NCI-H446 (cell line): ENCODE measurements around the gene BLOC1S6.
A peak's percentile ranks its signal among the peaks of the same experiment; 100 is the strongest.

Experiments used
- DNase-seq, 2 experiments: peaks; one replicate each; lab custom pipeline; 2025; lab: John Stamatoyannopoulos, UW

Gene BLOC1S6

DNA sequence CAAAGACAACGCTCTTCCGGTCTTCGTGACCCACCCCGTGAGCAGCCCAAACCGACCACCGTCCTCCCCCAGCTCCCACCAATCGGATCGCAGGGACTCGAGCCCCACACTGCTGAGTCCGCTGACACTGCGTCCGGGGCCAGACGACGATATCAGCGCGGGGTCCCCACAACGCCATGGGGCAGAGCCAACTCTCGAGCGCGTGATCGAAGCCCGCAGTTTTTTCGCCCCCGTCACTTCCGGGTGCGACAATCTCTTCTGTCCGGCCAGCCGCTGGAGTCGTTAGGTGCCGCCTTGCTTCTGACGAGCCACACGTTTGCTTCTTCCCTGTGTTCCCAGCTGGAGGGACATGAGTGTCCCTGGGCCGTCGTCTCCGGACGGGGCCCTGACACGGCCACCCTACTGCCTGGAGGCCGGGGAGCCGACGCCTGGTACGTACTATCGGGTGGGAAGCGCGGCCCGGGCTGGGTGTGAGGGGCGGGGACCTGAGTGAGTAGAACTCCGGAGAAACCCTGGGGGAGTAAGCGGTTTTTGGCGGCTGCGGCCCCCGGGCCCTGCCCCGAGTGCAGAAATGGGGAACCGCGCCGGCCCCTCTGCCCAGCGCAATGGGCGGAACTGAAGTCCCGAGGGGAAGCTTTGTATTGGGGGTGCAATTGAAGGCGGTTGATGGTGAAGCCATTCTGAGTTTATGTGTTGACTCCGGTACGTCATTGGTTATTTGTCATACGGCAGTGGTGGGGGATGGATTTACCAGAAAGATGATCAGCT is at the start of gene BLOC1S6:
BLOC1S6 (plus strand) TSS at position 285 of the 768 bp plus-strand sequence; CDS start at position 350, 65 bp downstream.
- DNase-seq: peak; percentile 86 to 87

GRCh38 chr15:45539680-45540079 is 47.5 kb upstream of the BLOC1S6 start:
- no peak for DNase-seq

GRCh38 chr15:45540531-45540930 is 46.6 kb upstream of the BLOC1S6 start:
- no peak for DNase-seq

- no peak for DNase-seq
Observed at GRCh38 chr15:45543051-45543450, 44.1 kb upstream of the BLOC1S6 start.

- no peak for DNase-seq
Observed at GRCh38 chr15:45544266-45545023, 42.7 kb upstream of the BLOC1S6 start.

- DNase-seq: no peak
Observed at GRCh38 chr15:45546789-45547188, 40.4 kb upstream of the BLOC1S6 start.

DNA sequence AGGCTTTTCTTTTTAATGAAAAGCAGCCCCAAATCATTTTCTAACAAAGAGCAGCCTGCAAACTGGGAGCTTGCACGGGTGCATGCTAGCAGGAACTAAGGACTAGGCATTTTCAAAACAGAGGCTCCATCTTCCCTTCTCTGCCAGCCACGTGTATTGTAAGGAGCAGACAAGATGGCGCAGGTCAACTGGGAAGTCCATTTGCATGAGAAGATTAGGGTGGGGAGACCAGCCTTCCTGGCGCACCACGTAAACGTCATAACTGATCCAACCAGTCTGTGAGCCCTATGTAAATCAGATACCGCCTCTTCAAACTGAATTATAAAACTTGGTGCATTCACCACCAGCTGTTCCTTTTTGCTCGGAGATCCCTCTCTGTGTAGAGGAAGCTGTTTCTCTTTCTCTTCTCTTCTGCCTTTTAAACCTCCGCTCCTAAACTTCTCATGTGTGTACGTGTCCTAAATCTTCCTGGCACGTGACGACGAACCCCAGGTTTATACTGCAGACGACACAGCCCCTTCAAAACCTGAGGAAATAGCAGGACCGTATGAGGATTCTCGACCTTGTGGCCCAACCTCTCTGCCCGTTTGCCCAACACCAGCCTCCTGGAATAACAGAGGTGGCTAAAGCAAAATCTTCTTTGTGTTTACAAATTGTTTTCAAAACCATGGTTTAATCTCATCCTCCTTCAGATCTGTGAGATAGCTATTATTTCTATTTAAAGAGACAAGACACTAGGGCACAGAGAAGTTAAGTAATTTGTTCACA is 38.2 kb upstream of the BLOC1S6 start:
- DNase-seq: no peak

DNA sequence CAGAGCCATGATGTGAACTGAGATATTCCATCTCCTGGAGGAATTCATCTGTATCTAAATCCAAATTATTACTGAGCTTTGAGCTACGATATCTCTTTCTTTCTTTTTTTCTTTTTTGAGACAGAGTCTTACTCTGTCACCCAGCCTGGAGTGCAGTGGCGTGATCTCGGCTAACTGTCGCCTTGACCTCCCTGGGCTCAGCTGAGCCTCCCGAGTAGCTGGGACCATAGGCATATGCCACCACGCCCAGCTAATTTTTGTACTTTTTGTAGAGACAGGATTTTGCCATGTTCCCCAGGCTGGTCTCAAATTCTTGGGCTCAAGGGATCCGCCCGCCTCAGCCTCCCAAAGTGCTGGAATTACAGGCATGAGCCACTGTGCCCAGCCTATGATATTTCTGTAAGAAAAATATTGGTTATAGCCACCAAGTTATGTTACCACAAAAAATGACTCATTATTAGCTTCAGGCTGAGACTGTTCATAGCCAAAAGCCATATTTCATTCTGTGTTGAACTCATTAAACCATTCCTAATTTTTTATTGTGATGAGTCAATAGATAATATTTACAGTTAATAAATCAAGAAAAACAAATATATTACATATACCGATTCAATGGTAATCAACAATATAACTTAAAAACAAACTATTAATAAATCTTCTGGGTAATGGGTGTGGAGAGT is 37.5 kb upstream of the BLOC1S6 start:
- no peak for DNase-seq

DNA sequence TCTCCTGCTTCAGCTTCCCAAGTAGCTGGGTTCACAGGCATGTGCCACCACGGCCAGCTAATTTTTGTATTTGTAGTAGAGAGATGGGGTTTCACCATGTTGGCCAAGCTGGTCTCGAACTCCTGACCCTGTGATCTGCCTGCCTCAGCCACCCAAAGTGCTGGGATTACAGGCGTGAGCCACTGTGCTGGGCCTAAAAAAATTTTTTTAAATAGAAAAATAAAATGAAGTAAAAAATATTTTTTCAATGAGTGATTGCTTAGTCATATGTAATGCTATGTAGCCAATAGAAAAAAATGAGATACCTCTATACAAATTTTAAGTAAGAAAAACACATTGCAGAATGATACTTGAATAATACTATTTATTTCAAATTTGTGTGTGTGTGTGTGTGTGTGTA is 36.7 kb upstream of the BLOC1S6 start:
- DNase-seq: no peak

- no peak for DNase-seq
Observed at GRCh38 chr15:45551676-45552075, 35.5 kb upstream of the BLOC1S6 start.

- no peak for DNase-seq
Observed at GRCh38 chr15:45555934-45556608, 31.1 kb upstream of the BLOC1S6 start.

DNA sequence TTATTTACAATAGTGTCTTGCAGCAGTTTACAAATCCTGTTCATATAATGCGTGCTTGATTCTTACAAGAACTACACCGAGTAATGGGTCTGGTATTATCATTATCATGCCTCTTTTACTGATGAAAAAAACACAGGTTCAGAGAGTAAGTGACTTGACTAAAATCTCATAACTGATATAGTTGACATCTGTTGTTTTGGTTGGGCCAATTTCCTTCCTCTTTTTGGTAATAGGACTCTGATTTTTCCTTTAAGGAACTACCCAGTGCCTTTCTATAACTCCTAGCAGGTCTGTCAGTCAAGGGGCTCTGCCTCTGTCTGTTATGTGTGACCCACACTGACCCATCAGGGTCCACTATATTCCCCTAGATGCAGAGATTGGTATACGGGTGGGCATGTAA is 14.6 kb upstream of the BLOC1S6 start:
- DNase-seq: no peak

DNA sequence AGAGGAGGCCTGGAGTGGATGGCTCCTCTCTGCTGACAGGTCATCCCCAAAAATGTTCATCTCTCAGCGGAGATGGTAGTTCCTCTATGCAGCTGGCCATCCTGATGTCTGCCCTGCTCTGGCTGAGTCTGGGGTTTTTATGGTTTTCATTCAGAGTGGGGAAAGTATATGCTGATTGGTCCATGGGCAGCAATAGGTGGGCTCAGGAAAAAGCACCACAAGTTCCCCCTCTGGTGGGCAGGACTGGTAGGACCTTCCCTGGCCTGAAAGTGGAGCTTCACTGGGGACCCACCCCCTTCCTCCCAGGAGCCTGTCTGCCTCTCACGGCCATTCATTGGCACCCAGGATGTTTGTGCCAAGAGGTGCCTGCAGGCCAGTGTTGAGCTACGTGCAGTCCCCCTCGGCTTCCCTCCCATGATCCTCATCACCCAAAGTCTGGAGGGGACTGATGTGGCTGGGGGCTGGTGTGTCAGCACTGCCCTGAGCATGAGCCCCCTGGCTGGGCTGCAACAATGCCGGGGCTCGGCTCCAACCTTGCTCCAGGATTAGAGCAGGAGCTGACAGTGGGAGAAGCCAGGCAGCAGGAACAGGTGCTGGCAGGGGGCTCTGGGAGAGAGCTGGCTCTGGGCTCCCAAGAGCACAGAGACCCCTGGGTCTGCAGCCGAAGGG is 13.1 kb upstream of the BLOC1S6 start:
- peak in 1 of 2 experiments; percentile 5 for DNase-seq

DNA sequence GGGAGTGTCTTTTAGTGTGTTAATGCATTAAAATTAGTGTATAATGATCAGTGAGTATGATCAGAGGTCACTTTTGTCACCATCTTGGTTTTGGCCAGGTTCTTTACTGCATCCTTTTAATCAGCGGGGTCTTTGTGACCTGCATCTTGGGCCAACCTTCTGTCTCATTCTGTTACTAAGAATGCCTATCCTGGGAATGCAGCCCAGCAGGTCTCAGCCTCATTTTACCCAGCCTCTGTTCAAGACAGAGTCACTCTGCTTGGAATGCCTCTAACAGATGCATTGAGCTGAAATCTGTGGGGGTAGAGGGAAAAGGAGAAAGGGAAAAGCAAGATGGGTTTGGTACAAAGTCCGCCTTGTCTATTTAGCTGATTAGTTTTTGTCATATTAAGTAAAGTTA is 5.3 kb upstream of the BLOC1S6 start:
- no peak for DNase-seq

- DNase-seq: no peak
Observed at GRCh38 chr15:45583731-45584639, 3.2 kb upstream of the BLOC1S6 start.

DNA sequence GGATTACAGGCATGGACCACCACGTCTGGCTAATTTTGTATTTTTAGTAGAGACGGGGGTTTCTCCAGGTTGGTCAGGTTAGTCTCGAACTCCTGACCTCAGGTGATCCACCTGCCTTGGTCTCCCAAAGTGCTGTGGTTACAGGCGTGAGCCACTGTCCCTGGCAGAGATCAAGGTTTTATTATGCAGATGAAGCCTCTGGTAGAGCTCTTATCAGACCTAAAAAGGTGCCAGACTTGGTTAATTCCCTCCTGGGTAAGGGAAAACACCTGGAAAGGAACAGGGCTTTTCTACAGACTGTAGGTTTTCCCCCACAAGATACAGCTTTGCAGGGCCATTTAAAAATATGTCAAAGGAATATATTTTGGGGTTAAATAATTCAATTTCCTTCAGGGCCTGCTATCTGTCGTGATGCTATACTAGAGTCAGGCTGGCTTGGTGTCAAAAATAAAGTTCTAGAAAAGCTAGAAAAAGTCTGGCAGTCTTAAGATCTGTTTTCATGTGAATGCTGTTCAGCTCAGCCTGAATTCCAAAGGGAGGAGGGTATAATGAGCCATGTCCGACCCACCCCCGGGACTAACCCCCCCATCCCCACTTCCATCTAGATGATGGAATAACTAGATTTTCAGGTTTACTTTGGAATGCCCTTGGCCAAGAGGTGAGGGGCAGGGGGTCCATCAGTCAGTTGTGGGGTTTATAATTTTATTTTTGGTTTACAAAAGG is 1.9 kb upstream of the BLOC1S6 start:
- no peak for DNase-seq

GRCh38 chr15:45586125-45586524 is 1.1 kb upstream of the BLOC1S6 start:
- no peak for DNase-seq

GRCh38 chr15:45586601-45587094 is 531 bp upstream of the BLOC1S6 start:
- DNase-seq: peak in 1 of 2 experiments; percentile 32

GRCh38 chr15:45587863-45588170 is 638 bp downstream of the BLOC1S6 start:
- no peak for DNase-seq
